HG02852 (cell line): ENCODE results near the gene IL4I1.
A peak's percentile ranks its signal among the peaks of the same experiment; 100 is the strongest.

Source experiments
- ATAC-seq: cut with Tn5 transposase; IDR thresholded peaks from one replicate; pipeline ENCODE4 v1.9.1; 2021; ENCODE audit warnings: mild to moderate bottlenecking, moderate library complexity; ENCODE audit not compliant: unreplicated experiment

Gene IL4I1

GRCh38 chr19:49880162-49880869 lies 16.4 kb downstream of the IL4I1 start:
- ATAC-seq = no peak

- ATAC-seq = no peak
Measured at GRCh38 chr19:49879243-49879963, 17.3 kb downstream of the IL4I1 start.

- ATAC-seq = no peak
Measured at GRCh38 chr19:49878744-49879070, 18.0 kb downstream of the IL4I1 start.

GRCh38 chr19:49877879-49878743 lies 18.6 kb downstream of the IL4I1 start:
- peak; percentile 50 for ATAC-seq

- peak; percentile 55 for ATAC-seq
Measured at GRCh38 chr19:49877020-49877878, 19.4 kb downstream of the IL4I1 start, which contains the start of the genes AKT1S1 and TBC1D17. TSS of gene AKT1S1 (minus strand) at chr19:49877355. CDS start at chr19:49873295, 4,060 bp downstream. TSS of gene TBC1D17 (plus strand) at chr19:49877702. CDS start at chr19:49877724, 22 bp downstream.

GRCh38 chr19:49876422-49877019 lies 20.2 kb downstream of the IL4I1 start:
- peak; percentile 41 for ATAC-seq

GRCh38 chr19:49875857-49876421 lies 20.7 kb downstream of the IL4I1 start:
- ATAC-seq = no peak

- no peak for ATAC-seq
Measured at GRCh38 chr19:49875177-49875576, 21.5 kb downstream of the IL4I1 start.

GRCh38 chr19:49874503-49875157 lies 22.1 kb downstream of the IL4I1 start:
- no peak for ATAC-seq

GRCh38 chr19:49873834-49874233 lies 22.9 kb downstream of the IL4I1 start:
- no peak for ATAC-seq

GRCh38 chr19:49873129-49873521 lies 23.6 kb downstream of the IL4I1 start:
- ATAC-seq = no peak

- ATAC-seq = no peak
Measured at GRCh38 chr19:49872245-49873128, 24.2 kb downstream of the IL4I1 start.

- ATAC-seq = no peak
Measured at GRCh38 chr19:49871349-49871985, 25.2 kb downstream of the IL4I1 start.

GRCh38 chr19:49870309-49870901 lies 26.3 kb downstream of the IL4I1 start:
- no peak for ATAC-seq

GRCh38 chr19:49869484-49870308 lies 27.0 kb downstream of the IL4I1 start:
- peak; percentile 66 for ATAC-seq

GRCh38 chr19:49869009-49869483 lies 27.6 kb downstream of the IL4I1 start:
- ATAC-seq = peak; percentile 9
